DND-41 (cell line): ENCODE results near the gene FAM107B.

Experiments
- ATAC-seq: fragments of 200-7000 bp; cut with Tn5 transposase; 3 replicates; pipeline ENCODE4 v1.9.1; 2021; ENCODE audit warnings: low read depth; ENCODE audit not compliant: insufficient read depth
- DNase-seq: peaks from one replicate; pipeline ENCODE4 v3.0.0-alpha.2; 2020
- H2AFZ ChIP-seq: 2 replicates; pipeline ENCODE4 v1.6.0; 2012; ENCODE audit warnings: low read depth, low read length
- H3K27ac ChIP-seq: 2 replicates; pipeline ENCODE4 v1.5.1; 2012; ENCODE audit warnings: low read length, inconsistent platforms
- H3K27me3 ChIP-seq: fragments of 200-600 bp; sonication (generic); 2 replicates; pipeline ENCODE4 v1.6.0; 2012; ENCODE audit warnings: low read length, mild to moderate bottlenecking, inconsistent platforms; ENCODE audit not compliant: insufficient read depth, poor library complexity
- H3K36me3 ChIP-seq: 2 replicates; pipeline ENCODE4 v1.5.1; 2012; ENCODE audit warnings: low read length, inconsistent platforms; ENCODE audit not compliant: insufficient read depth
- H3K4me1 ChIP-seq: 2 replicates; pipeline ENCODE4 v1.5.1; 2012; ENCODE audit warnings: mild to moderate bottlenecking, low read length; ENCODE audit not compliant: insufficient read depth
- H3K4me2 ChIP-seq: 2 replicates; pipeline ENCODE4 v1.6.0; 2012; ENCODE audit warnings: mild to moderate bottlenecking, moderate library complexity, low read length, inconsistent platforms; ENCODE audit not compliant: insufficient read depth
- H3K4me3 ChIP-seq, 2 experiments: fragments of 200-600 bp in 1 of 2; shearing (Covaris generic) in 1 of 2; 2 replicates each; pipeline ENCODE4 v1.5.1; 2012 to 2016; ENCODE audit warnings: inconsistent platforms in 2 of 2, low read length in 2 of 2, mild to moderate bottlenecking in 2 of 2, low read depth in 1 of 2, moderate library complexity in 1 of 2
- H3K79me2 ChIP-seq: 2 replicates; pipeline ENCODE4 v1.6.0; 2012; ENCODE audit warnings: low read length, inconsistent platforms; ENCODE audit not compliant: insufficient read depth
- H3K9ac ChIP-seq: 2 replicates; pipeline ENCODE4 v1.6.0; 2012; ENCODE audit warnings: low read depth, mild to moderate bottlenecking, inconsistent platforms, low read length, moderate library complexity
- H3K9me3 ChIP-seq: 2 replicates; pipeline ENCODE4 v1.5.1; 2012; ENCODE audit warnings: low read length, moderate library complexity, mild to moderate bottlenecking, inconsistent platforms; ENCODE audit not compliant: insufficient read depth, severe bottlenecking
- H4K20me1 ChIP-seq: 2 replicates; pipeline ENCODE4 v1.6.0; 2012; ENCODE audit warnings: low read length; ENCODE audit not compliant: insufficient read depth
- EZH2 ChIP-seq: IDR thresholded peaks from 3 replicates; pipeline ENCODE4 v1.6.1; 2012; ENCODE audit warnings: borderline replicate concordance, low read depth, mild to moderate bottlenecking, moderate library complexity, low read length, inconsistent platforms; ENCODE audit not compliant: severe bottlenecking
- TF ChIP-seq, protein P1 (sequence below): IDR thresholded peaks from 2 replicates; pipeline ENCODE4 v1.5.1; 2012; ENCODE audit warnings: borderline replicate concordance, low read length, moderate library complexity, mild to moderate bottlenecking; ENCODE audit not compliant: poor library complexity, severe bottlenecking; ENCODE audit errors: extremely low read depth

The FAM107B gene

GRCh38 chr10:14649739-14650138 lies 125.0 kb downstream of the FAM107B start:
- DNase-seq = no peak
- H3K9me3 ChIP-seq = no peaks in the 10 kb centered on the region
- H3K9ac ChIP-seq = no peak overlapping the region
- no peaks in the 10 kb centered on the region for H3K36me3 ChIP-seq
- ATAC-seq = no peak
- no peak overlapping the region for H3K4me3 ChIP-seq
- H3K27me3 ChIP-seq = peaks cover 3% of the 10 kb centered on the region
- H3K79me2 ChIP-seq = no peaks in the 10 kb centered on the region
- H3K4me1 ChIP-seq = peaks cover 7% of the 10 kb centered on the region
- H2AFZ ChIP-seq = no peak overlapping the region
- no peak overlapping the region for H3K27ac ChIP-seq
- no peak for TF ChIP-seq EZH2
- TF ChIP-seq, protein P1, sequence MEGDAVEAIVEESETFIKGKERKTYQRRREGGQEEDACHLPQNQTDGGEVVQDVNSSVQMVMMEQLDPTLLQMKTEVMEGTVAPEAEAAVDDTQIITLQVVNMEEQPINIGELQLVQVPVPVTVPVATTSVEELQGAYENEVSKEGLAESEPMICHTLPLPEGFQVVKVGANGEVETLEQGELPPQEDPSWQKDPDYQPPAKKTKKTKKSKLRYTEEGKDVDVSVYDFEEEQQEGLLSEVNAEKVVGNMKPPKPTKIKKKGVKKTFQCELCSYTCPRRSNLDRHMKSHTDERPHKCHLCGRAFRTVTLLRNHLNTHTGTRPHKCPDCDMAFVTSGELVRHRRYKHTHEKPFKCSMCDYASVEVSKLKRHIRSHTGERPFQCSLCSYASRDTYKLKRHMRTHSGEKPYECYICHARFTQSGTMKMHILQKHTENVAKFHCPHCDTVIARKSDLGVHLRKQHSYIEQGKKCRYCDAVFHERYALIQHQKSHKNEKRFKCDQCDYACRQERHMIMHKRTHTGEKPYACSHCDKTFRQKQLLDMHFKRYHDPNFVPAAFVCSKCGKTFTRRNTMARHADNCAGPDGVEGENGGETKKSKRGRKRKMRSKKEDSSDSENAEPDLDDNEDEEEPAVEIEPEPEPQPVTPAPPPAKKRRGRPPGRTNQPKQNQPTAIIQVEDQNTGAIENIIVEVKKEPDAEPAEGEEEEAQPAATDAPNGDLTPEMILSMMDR = no peak
- H4K20me1 ChIP-seq = no peaks in the 10 kb centered on the region
- no peak overlapping the region for H3K4me2 ChIP-seq

DNA sequence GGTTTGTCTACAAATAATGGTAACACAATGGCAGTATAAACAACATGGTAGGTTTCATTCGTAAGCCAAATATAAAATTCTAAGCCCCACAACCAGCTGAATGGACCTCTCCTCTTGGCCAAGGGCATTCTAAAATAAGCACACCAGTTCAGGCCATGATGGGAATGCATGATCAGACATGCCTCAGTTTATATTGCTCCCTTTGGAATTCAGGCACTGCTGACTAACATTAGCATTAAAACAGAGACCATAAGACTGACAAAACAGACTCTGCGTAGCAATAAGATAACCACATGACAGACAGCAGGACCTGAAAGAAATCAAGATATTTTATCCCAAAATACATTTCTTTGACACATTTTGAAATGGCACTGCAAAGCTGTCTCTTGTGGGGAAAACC lies 125.8 kb downstream of the FAM107B start:
- Histone ChIP-seq H3K27ac (no peak overlapping the region), H3K27me3 (peaks cover 3% of the 10 kb centered on the region), H3K4me3 (no peak overlapping the region), H3K9me3 (no peaks in the 10 kb centered on the region), H3K9ac (no peak overlapping the region), H2AFZ (no peak overlapping the region), H3K4me1 (peaks cover 7% of the 10 kb centered on the region), H3K79me2 (no peaks in the 10 kb centered on the region), H3K36me3 (no peaks in the 10 kb centered on the region), H3K4me2 (no peak overlapping the region), H4K20me1 (no peaks in the 10 kb centered on the region)
- ATAC-seq (no peak), DNase-seq (no peak)
- no peak for TF ChIP-seq EZH2
- TF ChIP-seq, protein P1 = no peak

DNA sequence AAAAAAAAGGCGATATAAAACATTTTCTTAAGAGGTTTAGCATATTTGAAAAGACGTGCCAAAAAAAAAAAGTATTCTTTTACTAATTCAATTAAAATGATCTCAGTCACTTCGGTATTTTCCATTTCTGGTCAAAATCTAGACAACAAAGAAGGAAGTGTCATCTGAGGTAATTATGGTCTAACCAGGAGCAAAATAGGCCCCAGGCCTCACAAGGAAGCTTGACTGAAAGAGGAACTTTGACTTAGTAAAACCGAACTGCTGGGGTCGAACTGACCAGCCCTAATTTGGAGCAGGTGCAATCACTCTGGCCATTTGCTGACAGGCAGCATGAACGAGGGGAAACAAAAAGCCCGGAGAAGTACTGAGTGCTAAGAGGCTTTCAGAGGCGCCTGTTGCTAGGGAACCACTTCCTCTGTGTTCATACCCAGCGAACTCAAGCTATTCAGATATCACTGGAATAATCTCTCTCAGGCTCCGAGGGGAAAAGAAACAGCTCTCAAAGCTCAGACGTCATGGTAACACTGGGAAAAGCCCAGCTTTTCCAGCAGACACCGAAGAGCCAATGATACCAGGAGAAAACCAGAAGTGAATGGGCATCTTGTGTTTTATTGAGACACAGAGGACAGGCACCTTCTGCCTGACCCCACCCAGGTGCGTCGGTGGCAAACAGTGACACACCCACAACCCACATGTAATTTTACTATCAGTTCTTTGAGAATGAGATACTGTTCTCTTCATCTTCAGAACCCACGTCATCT lies 126.5 kb downstream of the FAM107B start:
- H2AFZ ChIP-seq = no peak overlapping the region
- H3K4me3 ChIP-seq = no peak overlapping the region
- peaks cover 2% of the 10 kb centered on the region for H3K27me3 ChIP-seq
- peak overlapping the region; percentile 28 for H3K4me2 ChIP-seq
- no peaks in the 10 kb centered on the region for H3K79me2 ChIP-seq
- H3K4me1 ChIP-seq = peaks cover 7% of the 10 kb centered on the region
- ATAC-seq = peak; percentile 88
- TF ChIP-seq, protein P1 = no peak
- no peak for TF ChIP-seq EZH2
- H4K20me1 ChIP-seq = no peaks in the 10 kb centered on the region
- H3K27ac ChIP-seq = no peak overlapping the region
- H3K36me3 ChIP-seq = no peaks in the 10 kb centered on the region
- peak; percentile 35 for DNase-seq
- H3K9ac ChIP-seq = no peak overlapping the region
- no peaks in the 10 kb centered on the region for H3K9me3 ChIP-seq
